Breast epithelium (tissue), 4 donors: Measurements from ENCODE around the gene GAS7. TPM values are rescaled to one million over a fixed set of nuclear protein-coding genes. Genes with fewer than 3 reads are reported as not detected.

Source experiments
- DNase-seq, 2 donors: peaks; one replicate each; pipeline ENCODE4 v3.0.0-alpha.2; 2019; ENCODE audit warnings: low spot score in 2 of 2
- H3K27ac ChIP-seq, 2 donors: fragments of 200-600 bp; sonication (generic) in 1 of 2; one replicate each; pipeline ENCODE4 v1.5.1; 2016 to 2019; ENCODE audit warnings: mild to moderate bottlenecking in 1 of 2
- H3K27me3 ChIP-seq, 2 donors: fragments of 200-600 bp; sonication (generic) in 1 of 2; one replicate each; pipeline versions ENCODE4 v1.5.1 to v1.6.0; 2017 to 2019; ENCODE audit warnings: control low read depth in 1 of 2, mild to moderate bottlenecking in 1 of 2
- H3K36me3 ChIP-seq: fragments of 200-600 bp; one replicate; pipeline ENCODE4 v1.5.1; 2019
- H3K4me1 ChIP-seq, 2 donors: fragments of 200-600 bp; sonication (generic); one replicate each; pipeline ENCODE4 v1.5.1; 2016 to 2019; ENCODE audit warnings: control low read depth in 1 of 2
- H3K4me3 ChIP-seq, 3 donors: fragments of 200-600 bp; sonication (generic); 1 replicate in 2 of 3; 2 replicates in 1 of 3; pipeline ENCODE4 v1.5.1; 2016 to 2019; ENCODE audit warnings: mild to moderate bottlenecking in 3 of 3, moderate library complexity in 2 of 3
- H3K9me3 ChIP-seq, 2 donors: fragments of 200-600 bp; sonication (generic) in 1 of 2; one replicate each; pipeline ENCODE4 v1.5.1; 2016 to 2019; ENCODE audit warnings: control low read depth in 1 of 2
- POLR2A ChIP-seq: fragments of 450-650 bp; IDR thresholded peaks from one replicate; pipeline ENCODE4 v1.6.1; 2016; ENCODE audit warnings: antibody characterized with exemption, mild to moderate bottlenecking, moderate library complexity
- POLR2AphosphoS5 ChIP-seq, 3 donors: sonication (generic); formaldehyde crosslinking; IDR thresholded peaks; one replicate each; pipeline ENCODE4 v1.6.1; 2017; ENCODE audit warnings: antibody characterized with exemption in 3 of 3
- intact Hi-C: fragments of 100-400 bp; cut with DNase I; formaldehyde crosslinking; loops from one replicate; pipeline ENCODE4 v1.15.1; 2023; ENCODE audit warnings: low total_unique reads
- total RNA-seq, 3 donors: library from RNA; depleted of rRNA; stranded (reverse); fragments of >200 nt; gene quantifications; one replicate each; pipeline ENCODE4 v1.1.0, GENCODE V29; 2016
- TF ChIP-seq, protein P1 (sequence below), 3 donors: fragments of 450-650 bp; IDR thresholded peaks; one replicate each; pipeline ENCODE4 v1.5.1; 2016 to 2017; ENCODE audit warnings: antibody characterized with exemption in 3 of 3, mild to moderate bottlenecking in 3 of 3, moderate library complexity in 3 of 3

GAS7 gene
- total RNA-seq, 3 donors from 2014 or later = 21.8 to 62.2 (median 33.4) TPM

DNA sequence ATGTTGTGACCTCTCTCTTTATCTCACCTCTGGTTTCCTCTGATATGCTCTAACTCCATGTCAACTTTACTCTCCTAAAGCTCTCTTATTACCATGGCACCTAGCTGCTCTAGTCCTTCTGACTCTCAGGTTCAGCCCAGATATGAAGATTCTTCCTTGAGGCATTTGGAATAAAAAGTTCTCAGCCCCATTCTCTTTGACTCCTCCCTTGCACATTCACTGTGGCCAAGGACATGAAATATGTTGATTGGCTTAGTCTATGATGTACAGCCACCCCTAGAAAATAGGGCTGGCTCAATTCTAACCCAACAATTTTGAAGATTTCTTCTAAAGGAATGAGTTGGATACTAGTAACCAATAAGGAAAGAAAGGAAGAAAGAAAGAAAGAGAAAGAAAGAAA lies 20.8 kb upstream of the GAS7 start:
- Histone ChIP-seq H3K4me1 (no peaks in the 10 kb centered on the region), H3K36me3 (no peaks in the 10 kb centered on the region), H3K4me3 (no peak overlapping the region), H3K9me3 (peaks cover 0 to 7% of the 10 kb centered on the region in 2 donors), H3K27me3 (no peaks in the 10 kb centered on the region), H3K27ac (no peak overlapping the region)
- DNase-seq = no peak
- intact Hi-C loops = no loop called here
- TF ChIP-seq POLR2A = no peak
- TF ChIP-seq, protein P1, sequence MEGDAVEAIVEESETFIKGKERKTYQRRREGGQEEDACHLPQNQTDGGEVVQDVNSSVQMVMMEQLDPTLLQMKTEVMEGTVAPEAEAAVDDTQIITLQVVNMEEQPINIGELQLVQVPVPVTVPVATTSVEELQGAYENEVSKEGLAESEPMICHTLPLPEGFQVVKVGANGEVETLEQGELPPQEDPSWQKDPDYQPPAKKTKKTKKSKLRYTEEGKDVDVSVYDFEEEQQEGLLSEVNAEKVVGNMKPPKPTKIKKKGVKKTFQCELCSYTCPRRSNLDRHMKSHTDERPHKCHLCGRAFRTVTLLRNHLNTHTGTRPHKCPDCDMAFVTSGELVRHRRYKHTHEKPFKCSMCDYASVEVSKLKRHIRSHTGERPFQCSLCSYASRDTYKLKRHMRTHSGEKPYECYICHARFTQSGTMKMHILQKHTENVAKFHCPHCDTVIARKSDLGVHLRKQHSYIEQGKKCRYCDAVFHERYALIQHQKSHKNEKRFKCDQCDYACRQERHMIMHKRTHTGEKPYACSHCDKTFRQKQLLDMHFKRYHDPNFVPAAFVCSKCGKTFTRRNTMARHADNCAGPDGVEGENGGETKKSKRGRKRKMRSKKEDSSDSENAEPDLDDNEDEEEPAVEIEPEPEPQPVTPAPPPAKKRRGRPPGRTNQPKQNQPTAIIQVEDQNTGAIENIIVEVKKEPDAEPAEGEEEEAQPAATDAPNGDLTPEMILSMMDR (IDR thresholded peaks at IDR 0.05) = no peak
- no peak for TF ChIP-seq POLR2AphosphoS5 (IDR thresholded peaks at IDR 0.05)

DNA sequence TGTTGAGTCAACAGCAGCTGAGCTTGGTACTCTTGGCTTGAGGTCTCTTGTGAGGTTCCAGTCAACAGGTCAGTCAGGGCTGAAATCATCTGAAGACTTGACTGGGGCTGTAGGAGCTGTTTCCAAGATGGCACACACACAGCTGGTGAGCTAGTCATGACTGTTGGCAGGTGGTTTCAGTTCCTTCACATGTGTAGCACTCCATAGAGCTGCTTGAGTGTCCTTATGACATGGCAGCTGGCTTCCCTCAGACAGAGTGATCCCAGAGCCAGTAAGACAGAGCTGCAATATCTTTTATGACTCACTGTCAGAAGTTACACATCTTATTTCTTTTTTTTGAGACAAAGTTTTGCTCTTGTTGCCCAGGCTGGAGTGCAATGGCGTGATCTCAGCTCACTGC lies 19.5 kb upstream of the GAS7 start:
- H3K4me3 ChIP-seq = no peak overlapping the region
- no peaks in the 10 kb centered on the region for H3K4me1 ChIP-seq
- no peaks in the 10 kb centered on the region for H3K27me3 ChIP-seq
- H3K9me3 ChIP-seq = peaks cover 0 to 6% of the 10 kb centered on the region in 2 donors
- TF ChIP-seq, protein P1 (IDR thresholded peaks at IDR 0.05) = no peak
- no peak for TF ChIP-seq POLR2AphosphoS5 (IDR thresholded peaks at IDR 0.05)
- TF ChIP-seq POLR2A = no peak
- intact Hi-C loops = no loop called here
- H3K36me3 ChIP-seq = no peaks in the 10 kb centered on the region
- DNase-seq = no peak
- no peak overlapping the region for H3K27ac ChIP-seq

DNA sequence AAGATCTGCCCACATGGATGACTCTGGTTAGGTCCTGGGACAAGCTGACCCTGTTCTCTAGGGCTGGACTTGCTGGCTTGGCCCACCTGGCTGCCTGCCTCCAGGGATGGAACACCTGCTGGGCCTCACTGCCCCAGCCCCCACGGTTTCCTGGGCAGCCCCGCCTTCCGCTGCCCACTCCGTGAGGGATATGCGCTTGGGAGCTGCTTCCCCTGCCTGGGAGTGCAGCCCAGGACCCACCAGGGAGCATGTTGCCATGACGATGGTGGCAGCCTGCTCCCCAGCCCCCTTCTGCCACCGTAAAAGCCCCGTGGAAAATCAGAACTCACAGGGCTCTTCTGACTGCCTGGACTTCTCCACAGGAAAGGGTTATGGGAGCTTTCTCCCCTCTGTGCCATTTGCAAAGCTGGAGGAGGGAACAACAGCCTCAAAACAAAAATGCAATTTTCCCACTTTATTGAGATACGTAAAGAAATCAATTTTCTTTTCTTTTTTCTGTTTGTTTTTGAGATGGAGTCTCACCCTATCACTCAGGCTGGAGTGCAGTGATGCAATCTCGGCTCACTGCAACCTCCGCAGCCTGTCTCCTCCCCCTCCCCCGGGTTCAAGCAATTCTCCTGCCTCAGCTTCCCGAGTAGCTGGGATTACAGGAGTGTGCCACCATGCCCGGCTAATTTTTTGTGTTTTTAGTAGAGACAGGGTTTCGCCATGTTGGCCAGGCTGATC lies 18.0 kb upstream of the GAS7 start:
- intact Hi-C loops = no loop called here
- H3K27me3 ChIP-seq = no peaks in the 10 kb centered on the region
- TF ChIP-seq POLR2A (no peak), POLR2AphosphoS5 (IDR thresholded peaks at IDR 0.05) (no peak)
- TF ChIP-seq, protein P1 (IDR thresholded peaks at IDR 0.05) = no peak
- H3K4me1 ChIP-seq = no peaks in the 10 kb centered on the region
- no peaks in the 10 kb centered on the region for H3K36me3 ChIP-seq
- no peak for DNase-seq
- no peaks in the 10 kb centered on the region for H3K9me3 ChIP-seq
- H3K4me3 ChIP-seq = no peak overlapping the region
- H3K27ac ChIP-seq = no peak overlapping the region

DNA sequence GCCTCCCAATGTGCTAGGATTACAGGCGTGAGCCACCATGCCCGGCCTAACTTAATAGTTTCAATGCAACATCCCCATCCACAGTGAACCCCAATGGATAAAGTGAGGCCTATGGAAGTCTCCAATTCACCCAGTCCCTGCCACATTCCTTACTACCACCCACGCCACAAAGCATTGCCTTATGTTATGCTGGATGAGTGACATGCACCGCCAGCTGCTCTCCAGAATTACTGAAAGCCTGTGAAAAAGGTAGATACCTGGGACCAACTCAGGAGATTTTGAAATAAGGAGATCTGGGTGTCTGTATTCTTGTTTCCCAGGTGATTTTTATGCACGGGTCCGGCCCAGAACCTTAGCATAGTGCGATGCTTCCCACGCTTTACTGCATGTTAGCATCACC lies 16.9 kb upstream of the GAS7 start:
- Histone ChIP-seq H3K4me1 (no peaks in the 10 kb centered on the region), H3K4me3 (no peak overlapping the region), H3K9me3 (no peaks in the 10 kb centered on the region), H3K27me3 (no peaks in the 10 kb centered on the region), H3K36me3 (no peaks in the 10 kb centered on the region), H3K27ac (no peak overlapping the region)
- DNase-seq = no peak
- TF ChIP-seq POLR2AphosphoS5 (IDR thresholded peaks at IDR 0.05) = no peak
- intact Hi-C loops = no loop called here

DNA sequence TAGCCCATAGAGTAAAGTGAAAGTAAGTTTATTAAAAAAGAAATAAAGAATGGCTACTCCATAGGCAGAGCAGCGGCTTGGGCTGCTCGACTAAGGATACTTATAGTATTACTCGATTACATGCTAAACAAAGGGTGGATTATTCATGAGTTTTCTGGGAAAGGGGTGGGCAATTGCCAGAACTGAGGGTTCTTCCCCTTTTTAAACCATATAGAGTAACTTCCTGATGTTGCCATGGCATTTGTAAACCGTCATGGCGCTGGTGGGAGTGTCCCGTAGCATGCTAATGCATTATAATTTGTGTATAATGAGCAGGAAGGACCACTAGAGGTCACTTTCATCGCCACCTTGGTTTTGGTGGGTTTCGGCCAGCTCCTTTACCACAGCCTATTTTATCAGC lies 13.3 kb upstream of the GAS7 start:
- no peaks in the 10 kb centered on the region for H3K36me3 ChIP-seq
- H3K9me3 ChIP-seq = no peaks in the 10 kb centered on the region
- intact Hi-C loops = no loop called here
- no peaks in the 10 kb centered on the region for H3K27me3 ChIP-seq
- no peak for DNase-seq
- TF ChIP-seq, protein P1 (IDR thresholded peaks at IDR 0.05) = no peak
- TF ChIP-seq POLR2AphosphoS5 (IDR thresholded peaks at IDR 0.05) (no peak), POLR2A (no peak)
- H3K4me3 ChIP-seq = no peak overlapping the region
- no peak overlapping the region for H3K27ac ChIP-seq
- no peaks in the 10 kb centered on the region for H3K4me1 ChIP-seq
